Ovary (tissue), 9 donors: ENCODE results near the gene ERCC3. TPM values are rescaled to one million over a fixed set of nuclear protein-coding genes. Genes with fewer than 3 reads are reported as not detected.

Source experiments
- DNase-seq, 5 donors: peaks; one replicate each; pipeline ENCODE4 v3.0.0-alpha.2; 2019 to 2020
- H3K27ac ChIP-seq, 2 donors: fragments of 200-600 bp; one replicate each; pipeline versions ENCODE4 v1.5.1 to v1.8.0; 2019 to 2022
- H3K27me3 ChIP-seq: fragments of 200-600 bp; one replicate; pipeline ENCODE4 v1.8.0; 2022
- H3K36me3 ChIP-seq: fragments of 200-600 bp; sonication (generic); one replicate; pipeline ENCODE4 v1.5.1; 2019
- H3K4me1 ChIP-seq: one replicate; pipeline ENCODE4 v1.8.1; 2013; ENCODE audit warnings: mild to moderate bottlenecking, moderate library complexity; ENCODE audit not compliant: insufficient read depth
- H3K4me3 ChIP-seq: fragments of 200-600 bp; sonication (generic); one replicate; pipeline ENCODE4 v1.5.1; 2017
- H3K9me3 ChIP-seq, 2 donors: fragments of 200-600 bp in 1 of 2; sonication (generic) in 1 of 2; one replicate each; pipeline versions ENCODE4 v1.5.1 to v1.8.1; 2013 to 2019; ENCODE audit warnings: mild to moderate bottlenecking in 1 of 2, moderate library complexity in 1 of 2
- CTCF ChIP-seq, 3 donors: fragments of 450-650 bp in 2 of 3; fragments of 200-600 bp in 1 of 3; IDR thresholded peaks; one replicate each; pipeline versions ENCODE4 v1.5.1 to v1.8.0; 2016 to 2022; ENCODE audit warnings: antibody characterized with exemption in 3 of 3, mild to moderate bottlenecking in 1 of 3
- EP300 ChIP-seq: sonication (generic); formaldehyde crosslinking; IDR thresholded peaks from one replicate; pipeline ENCODE4 v1.6.1; 2017; ENCODE audit warnings: antibody characterized with exemption
- POLR2A ChIP-seq: fragments of 450-650 bp; IDR thresholded peaks from one replicate; pipeline ENCODE4 v1.6.1; 2017; ENCODE audit warnings: antibody characterized with exemption, mild to moderate bottlenecking, moderate library complexity
- WGBS, 3 donors: extraction: QIAGEN DNeasy Blood & Tissue Kit in 1 of 3; methylation state at CpG; one replicate each; pipeline versions ENCODE4 v1.1.5 to v1.1.7; 2013 to 2017; 5-methylcytosine and 5-hydroxymethylcytosine counted together
- intact Hi-C, 4 donors: fragments of 100-400 bp; cut with DNase I; formaldehyde crosslinking; loops; one replicate each; pipeline versions ENCODE4 v1.11.0 to v1.15.1; 2022 to 2023
- polyA plus RNA-seq, 2 donors: library from polyadenylated mRNA; stranded (reverse); fragments of 200-250 nt in 1 of 2; fragments of 350-450 nt in 1 of 2; fragmentation: Illumina TruSeq in 1 of 2; extraction: RNeasy Lipid Tissue Mini Kit (QIAGEN cat#74804) in 1 of 2; gene quantifications; one replicate each; pipeline ENCODE4 v1.2.3, GENCODE V29; 2013 to 2014
- total RNA-seq, 7 donors: library from RNA; depleted of rRNA in 2 of 7; stranded (reverse); fragments of >200 nt in 2 of 7; fragmentation: NEBNext Ultra II Directional in 3 of 7; extraction: Animal tissue kit (Norgen Biotek cat#: 25700) in 3 of 7; gene quantifications; one replicate each; pipeline versions ENCODE4 v1.1.0 to v1.2.4, GENCODE V29; 2016 to 2023
- donor health status: DM: no; HTN: no; CAD: no; lungs with moderate emphysema.
- donor health status: DM: no; HTN: no; CAD: no.
- donor health status: Bipolar disorder and iron deficiency.
- donor health status: DM: yes; HTN: yes; CAD: no.
- donor health status: DM: no; HTN: no; CAD: no.
- donor health status: DM: yes; HTN: yes; CAD: no.

ERCC3 gene
- total and polyA plus RNA-seq, 9 donors = 26.8 to 56.9 (median 35.1) TPM

- WGBS, 3 donors = 79 to 89% (median 82%) methylated on average over 5 of the region's 5 CpGs
- H3K36me3 ChIP-seq = no peaks in the 10 kb centered on the region
- intact Hi-C loops = no loop called here
- no peak for DNase-seq
- H3K27me3 ChIP-seq = no peaks in the 10 kb centered on the region
- no peak overlapping the region for H3K4me3 ChIP-seq
- no peaks in the 10 kb centered on the region for H3K9me3 ChIP-seq
- no peak overlapping the region for H3K27ac ChIP-seq
- no peak for TF ChIP-seq POLR2A
- TF ChIP-seq EP300 = no peak
- no peak for TF ChIP-seq CTCF (IDR thresholded peaks at IDR 0.05)
- H3K4me1 ChIP-seq = no peaks in the 10 kb centered on the region
These were observed 14.2 kb downstream of the ERCC3 start for GRCh38 chr2:127279781-127280180.

DNA sequence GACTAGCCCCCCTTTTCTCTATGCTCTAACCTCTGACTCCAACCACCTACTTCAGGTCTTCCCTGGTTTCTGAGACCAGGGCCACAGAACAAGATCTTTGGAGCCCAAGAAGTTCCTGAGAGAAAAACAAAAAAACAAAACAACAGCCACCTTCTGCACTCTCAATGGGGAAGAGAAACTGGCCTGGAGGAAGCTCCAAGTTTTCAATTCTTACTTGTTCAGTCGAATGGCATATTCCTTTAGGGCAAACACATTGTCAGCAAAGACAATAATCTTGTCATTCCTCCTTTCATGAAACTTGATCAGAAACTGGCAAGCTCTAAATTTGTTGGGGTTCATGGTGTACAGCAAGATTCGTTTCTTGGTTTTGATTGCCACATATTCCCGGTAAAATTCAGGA lies 15.0 kb downstream of the ERCC3 start:
- Histone ChIP-seq H3K9me3 (no peaks in the 10 kb centered on the region), H3K36me3 (no peaks in the 10 kb centered on the region), H3K27ac (no peak overlapping the region), H3K4me1 (no peaks in the 10 kb centered on the region), H3K4me3 (no peak overlapping the region), H3K27me3 (no peaks in the 10 kb centered on the region)
- intact Hi-C loops = no loop called here
- WGBS, 3 donors = 80 to 88% (median 86%) methylated on average over 3 of the region's 3 CpGs
- no peak for DNase-seq
- no peak for TF ChIP-seq EP300
- no peak for TF ChIP-seq CTCF (IDR thresholded peaks at IDR 0.05)
- no peak for TF ChIP-seq POLR2A

- DNase-seq = no peak
- no peaks in the 10 kb centered on the region for H3K4me1 ChIP-seq
- WGBS, 3 donors = 70 to 95% (median 90%) methylated on average over 2 of the region's 2 CpGs
- TF ChIP-seq EP300 = no peak
- no peak for TF ChIP-seq CTCF (IDR thresholded peaks at IDR 0.05)
- no peak for TF ChIP-seq POLR2A
- intact Hi-C loops = no loop called here
- H3K9me3 ChIP-seq = no peaks in the 10 kb centered on the region
- H3K36me3 ChIP-seq = no peaks in the 10 kb centered on the region
- no peak overlapping the region for H3K4me3 ChIP-seq
- H3K27me3 ChIP-seq = no peaks in the 10 kb centered on the region
- H3K27ac ChIP-seq = no peak overlapping the region
These were observed 16.9 kb downstream of the ERCC3 start for GRCh38 chr2:127277028-127277427.

DNA sequence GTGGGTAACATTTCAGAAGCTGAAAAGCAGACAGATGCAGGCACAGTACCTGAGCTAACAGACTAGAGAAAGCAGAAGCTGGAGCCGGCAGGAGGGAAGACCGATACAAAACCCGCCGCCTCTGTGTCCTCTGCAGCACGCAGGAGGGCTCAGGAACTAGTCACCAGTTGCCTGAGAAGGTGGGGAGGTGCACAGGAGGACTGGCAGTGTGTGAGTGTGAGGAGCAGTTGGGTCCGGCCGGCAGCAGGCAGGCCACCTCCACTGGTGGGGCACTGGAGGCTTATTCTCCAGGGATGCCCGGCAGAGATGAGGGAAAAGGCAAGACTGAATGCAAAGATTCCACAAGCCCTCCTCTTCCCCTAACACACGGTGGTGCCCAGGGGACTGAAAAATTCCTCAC lies 18.2 kb downstream of the ERCC3 start:
- Histone ChIP-seq H3K4me3 (no peak overlapping the region), H3K9me3 (no peaks in the 10 kb centered on the region), H3K27me3 (no peaks in the 10 kb centered on the region), H3K27ac (no peak overlapping the region), H3K4me1 (no peaks in the 10 kb centered on the region), H3K36me3 (no peaks in the 10 kb centered on the region)
- 82 to 87% (median 86%) methylated on average over 9 of the region's 9 CpGs for WGBS, 3 donors
- intact Hi-C loops = no loop called here
- no peak for TF ChIP-seq EP300
- no peak for TF ChIP-seq POLR2A
- no peak for TF ChIP-seq CTCF (IDR thresholded peaks at IDR 0.05)
- no peak for DNase-seq

- H3K27ac ChIP-seq = no peak overlapping the region
- H3K9me3 ChIP-seq = no peaks in the 10 kb centered on the region
- H3K4me1 ChIP-seq = no peaks in the 10 kb centered on the region
- intact Hi-C loops = no loop called here
- no peak overlapping the region for H3K4me3 ChIP-seq
- 77 to 89% (median 84%) methylated on average over 3 of the region's 3 CpGs for WGBS, 3 donors
- no peak for DNase-seq
- no peak for TF ChIP-seq EP300
- TF ChIP-seq POLR2A = no peak
- no peak for TF ChIP-seq CTCF (IDR thresholded peaks at IDR 0.05)
- H3K36me3 ChIP-seq = no peaks in the 10 kb centered on the region
- no peaks in the 10 kb centered on the region for H3K27me3 ChIP-seq
These were observed 18.6 kb downstream of the ERCC3 start for GRCh38 chr2:127275356-127275755.
